Neural cell (in vitro differentiated cells): ENCODE measurements around the gene RPS4Y2. TPM values are rescaled to one million over a fixed set of nuclear protein-coding genes. Genes with fewer than 3 reads are reported as not detected.

Source experiments
- H2AFZ ChIP-seq: fragments of 200-600, 300-800 bp; sonication (generic), shearing (Covaris generic); 2 replicates; pipeline ENCODE4 v1.6.0; 2014; ENCODE audit warnings: low read depth, mild to moderate bottlenecking, antibody characterized with exemption, low read length, moderate library complexity
- H3F3A ChIP-seq: fragments of 200-600 bp; shearing (Covaris generic); 2 replicates; pipeline ENCODE4 v1.6.1; 2016; ENCODE audit warnings: mild to moderate bottlenecking, moderate library complexity, mixed read lengths, antibody characterized with exemption, low read length; ENCODE audit not compliant: insufficient read depth, poor library complexity, severe bottlenecking
- H3K27ac ChIP-seq: fragments of 200-600, 300-800 bp; sonication (generic), shearing (Covaris generic); 2 replicates; pipeline ENCODE4 v1.5.1; 2014; ENCODE audit warnings: mild to moderate bottlenecking, low read length, moderate library complexity
- H3K27me3 ChIP-seq: fragments of 300-800, 200-600 bp; sonication (generic), shearing (Covaris generic); 2 replicates; pipeline ENCODE4 v1.6.0; 2014; ENCODE audit warnings: mild to moderate bottlenecking, low read depth, low read length, moderate library complexity; ENCODE audit not compliant: insufficient read depth
- H3K36me3 ChIP-seq: fragments of 300-800, 200-600 bp; sonication (generic), shearing (Covaris generic); 2 replicates; pipeline ENCODE4 v1.5.1; 2014; ENCODE audit warnings: mild to moderate bottlenecking, antibody characterized with exemption, low read length, moderate library complexity; ENCODE audit not compliant: insufficient read depth
- H3K4me2 ChIP-seq: fragments of 300-800, 200-600 bp; sonication (generic), shearing (Covaris generic); 2 replicates; pipeline ENCODE4 v1.6.0; 2014; ENCODE audit warnings: mild to moderate bottlenecking, low read length
- H3K4me3 ChIP-seq: fragments of 300-800, 200-600 bp; sonication (generic), shearing (Covaris generic); 2 replicates; pipeline ENCODE4 v1.5.1; 2014; ENCODE audit warnings: mild to moderate bottlenecking, low read length, moderate library complexity
- H3K79me2 ChIP-seq: fragments of 200-600 bp; shearing (Covaris generic); replicated peaks from 2 replicates; pipeline ENCODE4 v1.6.0; 2014; ENCODE audit warnings: mild to moderate bottlenecking, low read length, moderate library complexity; ENCODE audit not compliant: insufficient read depth
- H3K9ac ChIP-seq: fragments of 300-800, 200-600 bp; sonication (generic), shearing (Covaris generic); 2 replicates; pipeline ENCODE4 v1.6.1; 2016; ENCODE audit warnings: mild to moderate bottlenecking, low read length, mixed read lengths
- H3K9me2 ChIP-seq: fragments of 200-600 bp; shearing (Covaris generic); 2 replicates; pipeline ENCODE4 v1.6.1; 2016; ENCODE audit warnings: mild to moderate bottlenecking, low read length, mixed read lengths; ENCODE audit not compliant: insufficient read depth
- H3K9me3 ChIP-seq: fragments of 200-600, 300-800 bp; sonication (generic), shearing (Covaris generic); 2 replicates; pipeline ENCODE4 v1.6.1; 2016; ENCODE audit warnings: mild to moderate bottlenecking, mixed run types, low read length, moderate library complexity, mixed read lengths
- H4K20me1 ChIP-seq: fragments of 200-600 bp; shearing (Covaris generic); 2 replicates; pipeline ENCODE4 v1.6.1; 2016; ENCODE audit warnings: mild to moderate bottlenecking, mixed run types; ENCODE audit not compliant: insufficient read depth
- EP300 ChIP-seq: fragments of 450-650 bp; conservative IDR thresholded peaks from 2 replicates; pipeline ENCODE4 v1.6.1; 2014; ENCODE audit warnings: antibody characterized with exemption, mild to moderate bottlenecking, moderate library complexity; ENCODE audit not compliant: poor library complexity, severe bottlenecking
- EZH2 ChIP-seq: fragments of 200-600, 300-800 bp; shearing (Covaris generic), sonication (generic); IDR thresholded peaks from 2 replicates; pipeline ENCODE4 v1.6.1; 2014; ENCODE audit warnings: antibody characterized with exemption, low read length, borderline replicate concordance, mild to moderate bottlenecking; ENCODE audit not compliant: insufficient read depth, poor library complexity, severe bottlenecking
- MXI1 ChIP-seq: fragments of 450-650 bp; conservative IDR thresholded peaks from 2 replicates; pipeline ENCODE4 v1.6.1; 2014; ENCODE audit warnings: antibody characterized with exemption, mild to moderate bottlenecking; ENCODE audit not compliant: poor library complexity, severe bottlenecking
- POLR2AphosphoS5 ChIP-seq: IDR thresholded peaks from 2 replicates; pipeline ENCODE4 v1.6.1; 2012
- RAD21 ChIP-seq: fragments of 450-650 bp; conservative IDR thresholded peaks from 2 replicates; pipeline ENCODE4 v1.6.1; 2014; ENCODE audit warnings: antibody characterized with exemption, mild to moderate bottlenecking, moderate library complexity
- SMC3 ChIP-seq: fragments of 450-650 bp; conservative IDR thresholded peaks from 2 replicates; pipeline ENCODE4 v1.6.1; 2014; ENCODE audit warnings: antibody characterized with exemption, mild to moderate bottlenecking, moderate library complexity; ENCODE audit not compliant: poor library complexity
- TAF1 ChIP-seq: IDR thresholded peaks from 2 replicates; pipeline ENCODE4 v1.6.1; 2012; ENCODE audit warnings: low read depth
- polyA plus RNA-seq: library from polyadenylated mRNA; depleted of rRNA; stranded (reverse); fragments of >200 nt; gene quantifications from 2 replicates; pipeline ENCODE4 v1.2.3, GENCODE V29; 2014
- TF ChIP-seq, protein P1 (sequence below): IDR thresholded peaks from 2 replicates; pipeline ENCODE4 v1.6.1; 2012; ENCODE audit warnings: borderline replicate concordance
- TF ChIP-seq, protein P2 (sequence below): fragments of 450-650 bp; IDR thresholded peaks from 2 replicates; pipeline ENCODE4 v1.5.1; 2014; ENCODE audit warnings: antibody characterized with exemption, mild to moderate bottlenecking, moderate library complexity; ENCODE audit not compliant: poor library complexity, severe bottlenecking

Gene RPS4Y2
- polyA plus RNA-seq, 1 donor from 2014 or later: not detected

DNA sequence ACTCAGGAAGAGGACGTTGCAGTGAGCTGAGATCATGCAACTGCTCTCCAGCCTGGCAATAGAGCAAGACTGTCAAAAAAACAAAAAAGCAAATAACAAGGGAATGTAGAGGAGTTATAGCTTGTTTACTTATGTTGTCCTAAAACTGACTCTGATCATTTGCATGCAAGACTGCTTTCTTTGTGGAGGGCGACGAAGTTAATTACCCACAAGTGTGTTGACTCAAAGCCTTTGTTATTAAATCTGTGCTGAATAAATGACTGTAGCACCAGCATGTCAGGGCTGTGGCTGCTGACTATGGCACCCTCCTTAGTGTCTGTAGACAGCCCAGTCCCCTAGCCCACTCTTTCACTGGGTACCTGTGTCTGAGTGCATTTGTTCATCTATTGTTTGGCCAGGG, 50.3 kb downstream of the RPS4Y2 start:
- H3K79me2 ChIP-seq: no peaks in the 10 kb centered on the region
- no peaks in the 10 kb centered on the region for H3K9me3 ChIP-seq
- no peaks in the 10 kb centered on the region for H3K9me2 ChIP-seq
- no peaks in the 10 kb centered on the region for H3K27me3 ChIP-seq
- H3K27ac ChIP-seq: no peak overlapping the region
- no peaks in the 10 kb centered on the region for H3F3A ChIP-seq
- no peak overlapping the region for H2AFZ ChIP-seq
- H3K4me2 ChIP-seq: no peak overlapping the region
- TF ChIP-seq TAF1 (no peak), EZH2 (no peak), SMC3 (no peak), POLR2AphosphoS5 (no peak), RAD21 (no peak), MXI1 (no peak), EP300 (no peak)
- TF ChIP-seq, protein P1, sequence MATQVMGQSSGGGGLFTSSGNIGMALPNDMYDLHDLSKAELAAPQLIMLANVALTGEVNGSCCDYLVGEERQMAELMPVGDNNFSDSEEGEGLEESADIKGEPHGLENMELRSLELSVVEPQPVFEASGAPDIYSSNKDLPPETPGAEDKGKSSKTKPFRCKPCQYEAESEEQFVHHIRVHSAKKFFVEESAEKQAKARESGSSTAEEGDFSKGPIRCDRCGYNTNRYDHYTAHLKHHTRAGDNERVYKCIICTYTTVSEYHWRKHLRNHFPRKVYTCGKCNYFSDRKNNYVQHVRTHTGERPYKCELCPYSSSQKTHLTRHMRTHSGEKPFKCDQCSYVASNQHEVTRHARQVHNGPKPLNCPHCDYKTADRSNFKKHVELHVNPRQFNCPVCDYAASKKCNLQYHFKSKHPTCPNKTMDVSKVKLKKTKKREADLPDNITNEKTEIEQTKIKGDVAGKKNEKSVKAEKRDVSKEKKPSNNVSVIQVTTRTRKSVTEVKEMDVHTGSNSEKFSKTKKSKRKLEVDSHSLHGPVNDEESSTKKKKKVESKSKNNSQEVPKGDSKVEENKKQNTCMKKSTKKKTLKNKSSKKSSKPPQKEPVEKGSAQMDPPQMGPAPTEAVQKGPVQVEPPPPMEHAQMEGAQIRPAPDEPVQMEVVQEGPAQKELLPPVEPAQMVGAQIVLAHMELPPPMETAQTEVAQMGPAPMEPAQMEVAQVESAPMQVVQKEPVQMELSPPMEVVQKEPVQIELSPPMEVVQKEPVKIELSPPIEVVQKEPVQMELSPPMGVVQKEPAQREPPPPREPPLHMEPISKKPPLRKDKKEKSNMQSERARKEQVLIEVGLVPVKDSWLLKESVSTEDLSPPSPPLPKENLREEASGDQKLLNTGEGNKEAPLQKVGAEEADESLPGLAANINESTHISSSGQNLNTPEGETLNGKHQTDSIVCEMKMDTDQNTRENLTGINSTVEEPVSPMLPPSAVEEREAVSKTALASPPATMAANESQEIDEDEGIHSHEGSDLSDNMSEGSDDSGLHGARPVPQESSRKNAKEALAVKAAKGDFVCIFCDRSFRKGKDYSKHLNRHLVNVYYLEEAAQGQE: no peak
- TF ChIP-seq, protein P2, sequence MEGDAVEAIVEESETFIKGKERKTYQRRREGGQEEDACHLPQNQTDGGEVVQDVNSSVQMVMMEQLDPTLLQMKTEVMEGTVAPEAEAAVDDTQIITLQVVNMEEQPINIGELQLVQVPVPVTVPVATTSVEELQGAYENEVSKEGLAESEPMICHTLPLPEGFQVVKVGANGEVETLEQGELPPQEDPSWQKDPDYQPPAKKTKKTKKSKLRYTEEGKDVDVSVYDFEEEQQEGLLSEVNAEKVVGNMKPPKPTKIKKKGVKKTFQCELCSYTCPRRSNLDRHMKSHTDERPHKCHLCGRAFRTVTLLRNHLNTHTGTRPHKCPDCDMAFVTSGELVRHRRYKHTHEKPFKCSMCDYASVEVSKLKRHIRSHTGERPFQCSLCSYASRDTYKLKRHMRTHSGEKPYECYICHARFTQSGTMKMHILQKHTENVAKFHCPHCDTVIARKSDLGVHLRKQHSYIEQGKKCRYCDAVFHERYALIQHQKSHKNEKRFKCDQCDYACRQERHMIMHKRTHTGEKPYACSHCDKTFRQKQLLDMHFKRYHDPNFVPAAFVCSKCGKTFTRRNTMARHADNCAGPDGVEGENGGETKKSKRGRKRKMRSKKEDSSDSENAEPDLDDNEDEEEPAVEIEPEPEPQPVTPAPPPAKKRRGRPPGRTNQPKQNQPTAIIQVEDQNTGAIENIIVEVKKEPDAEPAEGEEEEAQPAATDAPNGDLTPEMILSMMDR: no peak
- H3K4me3 ChIP-seq: no peak overlapping the region
- H4K20me1 ChIP-seq: no peaks in the 10 kb centered on the region
- no peaks in the 10 kb centered on the region for H3K36me3 ChIP-seq
- H3K9ac ChIP-seq: no peak overlapping the region

DNA sequence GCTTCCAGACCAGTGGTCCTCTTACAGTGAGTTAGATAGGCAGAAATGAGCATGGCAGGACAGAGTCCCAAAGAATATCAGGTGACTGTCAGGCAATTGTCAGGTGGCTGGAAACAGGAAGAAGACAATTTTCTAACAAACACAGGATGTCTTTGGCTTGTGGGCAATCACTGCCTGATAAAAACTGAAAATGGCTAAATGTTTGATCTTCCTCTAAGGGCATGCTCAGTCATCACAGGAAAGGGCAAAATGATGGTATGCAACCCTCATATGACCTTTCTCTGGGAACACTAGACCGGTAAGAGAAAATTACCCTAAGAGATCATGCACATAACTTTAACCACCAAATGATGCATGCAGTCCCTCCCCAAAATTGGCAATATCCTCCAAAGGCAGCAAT, 57.6 kb downstream of the RPS4Y2 start:
- Histone ChIP-seq H3K36me3 (no peaks in the 10 kb centered on the region), H3K27ac (no peak overlapping the region), H4K20me1 (no peaks in the 10 kb centered on the region), H3K79me2 (no peaks in the 10 kb centered on the region), H3K4me3 (no peak overlapping the region), H3K9ac (no peak overlapping the region), H3K9me3 (no peaks in the 10 kb centered on the region), H3F3A (no peaks in the 10 kb centered on the region), H2AFZ (no peak overlapping the region), H3K9me2 (no peaks in the 10 kb centered on the region), H3K27me3 (no peaks in the 10 kb centered on the region), H3K4me2 (no peak overlapping the region)
- TF ChIP-seq SMC3 (no peak), POLR2AphosphoS5 (no peak), MXI1 (no peak), EZH2 (no peak)
- TF ChIP-seq, protein P2: no peak
- TF ChIP-seq, protein P1: no peak
